Astrocyte (in vitro differentiated cells and primary cell): ENCODE results near the gene TMEM184B. TPM values are rescaled to one million over a fixed set of nuclear protein-coding genes. Genes with fewer than 3 reads are reported as not detected.
A peak's percentile ranks its signal among the peaks of the same experiment; 100 is the strongest.

ENCODE experiments used
- DNase-seq: peaks from one replicate; pipeline ENCODE4 v3.0.0-alpha.2; 2010; ENCODE audit warnings: low read depth
- FAIRE-seq: peaks from 2 replicates; lab custom pipeline; 2011; peaks lifted over from hg19 to GRCh38; lab: Jason Lieb, UNC
- H2AFZ ChIP-seq: 2 replicates; pipeline ENCODE4 v1.6.0; 2012; ENCODE audit warnings: low read depth, low read length, inconsistent platforms
- H3K27ac ChIP-seq: 2 replicates; pipeline ENCODE4 v1.5.1; 2011; ENCODE audit warnings: low read depth, low read length, inconsistent platforms
- H3K27me3 ChIP-seq: 2 replicates; pipeline ENCODE4 v1.6.0; 2011; ENCODE audit warnings: low read length, inconsistent platforms; ENCODE audit not compliant: insufficient read depth
- H3K36me3 ChIP-seq: 2 replicates; pipeline ENCODE4 v1.5.1; 2011; ENCODE audit warnings: low read length, inconsistent platforms; ENCODE audit not compliant: insufficient read depth
- H3K4me1 ChIP-seq: 2 replicates; pipeline ENCODE4 v1.5.1; 2011; ENCODE audit warnings: low read length, inconsistent platforms; ENCODE audit not compliant: insufficient read depth
- H3K4me2 ChIP-seq: 2 replicates; pipeline ENCODE4 v1.6.0; 2012; ENCODE audit warnings: low read length, inconsistent platforms
- H3K4me3 ChIP-seq: 2 replicates; pipeline ENCODE4 v1.5.1; 2011; ENCODE audit warnings: low read depth, mild to moderate bottlenecking, low read length, inconsistent platforms; ENCODE audit not compliant: insufficient read depth
- H3K79me2 ChIP-seq: 2 replicates; pipeline ENCODE4 v1.6.0; 2012; ENCODE audit warnings: mild to moderate bottlenecking, low read length, inconsistent platforms; ENCODE audit not compliant: insufficient read depth
- H3K9ac ChIP-seq: 2 replicates; pipeline ENCODE4 v1.6.0; 2012; ENCODE audit warnings: mild to moderate bottlenecking, low read length, inconsistent platforms
- H3K9me3 ChIP-seq: 2 replicates; pipeline ENCODE4 v1.5.1; 2012; ENCODE audit warnings: low read depth, mild to moderate bottlenecking, low read length, inconsistent platforms; ENCODE audit not compliant: insufficient read depth
- H4K20me1 ChIP-seq: 2 replicates; pipeline ENCODE4 v1.6.0; 2012; ENCODE audit warnings: low read length, inconsistent platforms; ENCODE audit not compliant: insufficient read depth
- H3K27ac Mint-ChIP-seq: one replicate; pipeline ENCODE4 v1.8.0; 2021; ENCODE audit warnings: mild to moderate bottlenecking, mixed read lengths; ENCODE audit not compliant: unreplicated experiment
- H3K27me3 Mint-ChIP-seq: one replicate; pipeline ENCODE4 v1.8.0; 2021; ENCODE audit warnings: low read depth, mixed read lengths; ENCODE audit not compliant: unreplicated experiment
- H3K36me3 Mint-ChIP-seq: one replicate; pipeline ENCODE4 v1.8.0; 2021; ENCODE audit warnings: low read depth, mixed read lengths; ENCODE audit not compliant: unreplicated experiment
- H3K4me1 Mint-ChIP-seq: one replicate; pipeline ENCODE4 v1.8.0; 2021; ENCODE audit warnings: low read depth, mixed read lengths; ENCODE audit not compliant: unreplicated experiment
- H3K4me3 Mint-ChIP-seq: one replicate; pipeline ENCODE4 v1.8.0; 2021; ENCODE audit warnings: mild to moderate bottlenecking, moderate library complexity, mixed read lengths; ENCODE audit not compliant: unreplicated experiment
- H3K9me3 Mint-ChIP-seq: one replicate; pipeline ENCODE4 v1.8.0; 2021; ENCODE audit warnings: mild to moderate bottlenecking, mixed read lengths; ENCODE audit not compliant: unreplicated experiment
- CTCF ChIP-seq: IDR thresholded peaks from 2 replicates; pipeline ENCODE4 v1.5.1; 2011; ENCODE audit warnings: low read depth, mild to moderate bottlenecking, inconsistent platforms, low read length, moderate library complexity; ENCODE audit not compliant: insufficient read depth
- EZH2 ChIP-seq: IDR thresholded peaks from 2 replicates; pipeline ENCODE4 v1.6.1; 2012; ENCODE audit warnings: mild to moderate bottlenecking, low read length, inconsistent platforms; ENCODE audit not compliant: insufficient read depth
- total RNA-seq: library from RNA; stranded (reverse); gene quantifications from 2 replicates; pipeline ENCODE4 v1.2.1, GENCODE V29; 2021

The TMEM184B gene
- total RNA-seq, 1 donor from 2014 or later = 109 TPM

DNA sequence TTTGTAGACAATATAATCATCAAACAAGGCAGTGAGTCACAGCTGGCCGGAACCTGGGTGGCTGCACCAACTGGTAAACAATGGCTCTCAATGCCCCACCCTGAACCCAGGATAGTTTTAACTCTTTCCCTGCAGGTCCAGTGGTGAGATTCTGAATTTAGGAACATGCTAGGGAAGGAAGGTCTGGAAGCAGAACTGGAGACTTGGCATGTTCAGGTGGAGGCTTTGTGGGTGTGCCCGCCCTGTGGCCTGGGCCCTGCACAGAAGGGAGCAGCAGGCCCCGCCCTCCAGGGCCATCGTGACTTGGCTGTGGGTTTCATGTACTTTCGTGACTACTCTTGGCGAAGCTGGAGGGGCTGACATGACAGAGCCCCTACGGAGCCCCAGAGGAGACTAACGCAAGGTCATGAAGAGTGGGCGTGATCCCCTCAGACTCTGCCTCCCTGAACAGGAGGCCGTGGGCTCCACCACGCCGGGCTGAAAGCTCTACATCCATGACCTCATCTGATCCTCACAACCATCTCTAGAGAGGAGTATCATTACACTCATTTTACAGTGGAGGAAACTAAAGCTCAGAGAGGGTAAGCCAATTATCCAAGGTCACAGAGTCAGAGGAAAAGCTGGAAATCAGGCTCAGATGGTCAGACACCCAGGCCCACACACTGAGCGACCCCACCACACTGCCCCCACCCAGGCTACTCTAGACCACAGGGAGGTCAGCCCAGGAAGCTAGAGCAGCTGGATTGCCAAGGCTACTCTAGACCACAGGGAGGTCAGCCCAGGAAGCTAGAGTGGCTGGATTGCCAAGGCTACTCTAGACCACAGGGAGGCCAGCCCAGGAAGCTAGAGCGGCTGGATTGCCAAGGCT, 43.7 kb downstream of the TMEM184B start:
- H3K4me2 ChIP-seq = peak overlapping the region; percentile 40
- peaks cover 4% of the 10 kb centered on the region for H3K4me1 Mint-ChIP-seq

GRCh38 chr22:38228326-38228872, 44.4 kb downstream of the TMEM184B start:
- peaks cover 30% of the 10 kb centered on the region for H3K36me3 Mint-ChIP-seq
- peaks cover 4% of the 10 kb centered on the region for H3K4me1 Mint-ChIP-seq
- H3K4me2 ChIP-seq = peak overlapping the region; percentile 40
- no peak for DNase-seq
- H3K9me3 ChIP-seq = no peaks in the 10 kb centered on the region
- peak overlapping the region; percentile 69 for H3K9ac ChIP-seq
- no peaks in the 10 kb centered on the region for H3K9me3 Mint-ChIP-seq
- H3K27me3 ChIP-seq = no peaks in the 10 kb centered on the region
- H3K4me1 ChIP-seq = peaks cover 15% of the 10 kb centered on the region
- peaks cover 4% of the 10 kb centered on the region for H4K20me1 ChIP-seq
- no peak for FAIRE-seq
- peaks cover 13% of the 10 kb centered on the region for H3K79me2 ChIP-seq
- no peaks in the 10 kb centered on the region for H3K27me3 Mint-ChIP-seq
- peaks cover 31% of the 10 kb centered on the region for H3K36me3 ChIP-seq
- TF ChIP-seq EZH2 = no peak
- no peak for TF ChIP-seq CTCF
- H2AFZ ChIP-seq = no peak overlapping the region
- H3K27ac ChIP-seq = peak overlapping the region; percentile 73
- H3K4me3 ChIP-seq = no peak overlapping the region
- H3K4me3 Mint-ChIP-seq = no peak overlapping the region
- peak overlapping the region; percentile 14 for H3K27ac Mint-ChIP-seq

More for the DNA sequence above, 43.7 kb downstream of the TMEM184B start:
- peaks cover 4% of the 10 kb centered on the region for H4K20me1 ChIP-seq
- H3K36me3 ChIP-seq = peaks cover 31% of the 10 kb centered on the region
- H3K36me3 Mint-ChIP-seq = peaks cover 37% of the 10 kb centered on the region
- peak overlapping the region; percentile 73 for H3K27ac ChIP-seq
- no peak overlapping the region for H3K4me3 ChIP-seq
- H3K9me3 ChIP-seq = no peaks in the 10 kb centered on the region
- FAIRE-seq (peak; percentile 5), DNase-seq (peak; percentile 59)
- no peaks in the 10 kb centered on the region for H3K9me3 Mint-ChIP-seq
- H3K79me2 ChIP-seq = peaks cover 13% of the 10 kb centered on the region
- peak overlapping the region; percentile 14 for H3K27ac Mint-ChIP-seq
- H3K4me3 Mint-ChIP-seq = no peak overlapping the region
- peak overlapping the region; percentile 69 for H3K9ac ChIP-seq
- H3K27me3 Mint-ChIP-seq = no peaks in the 10 kb centered on the region
- TF ChIP-seq CTCF = no peak
- TF ChIP-seq EZH2 = no peak
- peaks cover 15% of the 10 kb centered on the region for H3K4me1 ChIP-seq
- H2AFZ ChIP-seq = no peak overlapping the region
- H3K27me3 ChIP-seq = no peaks in the 10 kb centered on the region
